HCT116 (cell line): Measurements from ENCODE around the gene PRR35. TPM values are rescaled to one million over a fixed set of nuclear protein-coding genes. Genes with fewer than 3 reads are reported as not detected.
A peak's percentile ranks its signal among the peaks of the same experiment; 100 is the strongest.

Source experiments
- ATAC-seq: fragments of 200-7000 bp; cut with Tn5 transposase; 2 replicates; pipeline ENCODE4 v1.9.1; 2020; ENCODE audit warnings: mild to moderate bottlenecking, moderate library complexity
- BruUV-seq: library from RNA; stranded (reverse); fragments of 400-500 nt; replicated peaks from 2 replicates; lab custom pipeline; 2021; lab: Mats Ljungman, UMichigan
- CTCF ChIA-PET: fragments of 300-600 bp; sonication (Branson Sonifier 250); formaldehyde crosslinking; loops from one replicate; lab custom pipeline; 2021; ENCODE audit warnings: antibody characterized with exemption; lab: Charles Lee
- POLR2A ChIA-PET: fragments of 300-600, 350-600 bp; sonication (Branson Sonifier 250); formaldehyde crosslinking; loops from one replicate; lab custom pipeline; 2021; ENCODE audit warnings: antibody characterized with exemption; lab: Charles Lee
- RAD21 ChIA-PET, 2 experiments: fragments of 300-600 bp; sonication (Branson Sonifier 250); formaldehyde crosslinking; loops; one replicate each; lab custom pipeline; 2023; ENCODE audit warnings: low total read pairs in 2 of 2; ENCODE audit not compliant: uncharacterized antibody in 2 of 2, unreplicated experiment in 2 of 2, low non-redundant PET in 1 of 2; lab: Charles Lee
- DNase-seq: peaks from one replicate; pipeline ENCODE4 v3.0.0-alpha.2; 2010; ENCODE audit warnings: low read depth, low spot score
- H2AFZ ChIP-seq: fragments of 200-600 bp; shearing (Covaris generic), sonication (generic); 2 replicates; pipeline ENCODE4 v1.6.1; 2017; ENCODE audit warnings: low read depth, mixed run types, mixed read lengths, antibody characterized with exemption, low read length; ENCODE audit not compliant: poor library complexity, severe bottlenecking
- H3K27ac ChIP-seq: 2 replicates; pipeline ENCODE4 v1.5.1; 2012; ENCODE audit warnings: low read depth, low read length
- H3K27me3 ChIP-seq: fragments of 200-600 bp; sonication (generic); 2 replicates; pipeline ENCODE4 v1.6.1; 2016; ENCODE audit warnings: mixed run types, low read length, mixed read lengths; ENCODE audit not compliant: insufficient read depth
- H3K36me3 ChIP-seq, 2 experiments: fragments of 200-500 bp in 1 of 2; fragments of 200-600 bp in 1 of 2; sonication (Bioruptor generic) in 1 of 2; sonication (generic) in 1 of 2; 2 replicates each; pipeline versions ENCODE4 v1.5.1 to v1.6.1; 2014 to 2016; ENCODE audit warnings: low read length in 2 of 2, inconsistent platforms in 1 of 2, mixed read lengths in 1 of 2, mixed run types in 1 of 2; ENCODE audit not compliant: insufficient read depth in 2 of 2, control insufficient read depth in 1 of 2
- H3K4me1 ChIP-seq, 2 experiments: fragments of 200-600 bp in 1 of 2; sonication (generic) in 1 of 2; 2 replicates each; pipeline versions ENCODE4 v1.5.1 to v1.6.1; 2012 to 2017; ENCODE audit warnings: low read length in 2 of 2, inconsistent platforms in 1 of 2, mild to moderate bottlenecking in 1 of 2, mixed read lengths in 1 of 2, mixed run types in 1 of 2, moderate library complexity in 1 of 2; ENCODE audit not compliant: insufficient read depth in 2 of 2, control insufficient read depth in 1 of 2
- H3K4me2 ChIP-seq: fragments of 200-600 bp; sonication (generic); 2 replicates; pipeline ENCODE4 v1.6.1; 2017; ENCODE audit warnings: mixed run types, low read length, mixed read lengths
- H3K4me3 ChIP-seq, 2 experiments: fragments of 200-600 bp in 1 of 2; sonication (generic) in 1 of 2; replicated peaks in 1 of 2; 2 replicates each; pipeline ENCODE4 v1.5.1; 2011 to 2016; ENCODE audit warnings: low read length in 2 of 2, control low read depth in 1 of 2, low read depth in 1 of 2, mild to moderate bottlenecking in 1 of 2, mixed read lengths in 1 of 2, mixed run types in 1 of 2
- H3K79me2 ChIP-seq: fragments of 200-600 bp; sonication (generic); 2 replicates; pipeline ENCODE4 v1.6.1; 2017; ENCODE audit warnings: mild to moderate bottlenecking, mixed run types, low read length, moderate library complexity, mixed read lengths; ENCODE audit not compliant: insufficient read depth
- H3K9ac ChIP-seq: fragments of 200-600 bp; sonication (generic); 2 replicates; pipeline ENCODE4 v1.6.1; 2016; ENCODE audit warnings: low read length, mixed read lengths
- H3K9me2 ChIP-seq: fragments of 200-600 bp; sonication (generic), shearing (Covaris generic); 2 replicates; pipeline ENCODE4 v1.6.1; 2017; ENCODE audit warnings: mixed run types, mild to moderate bottlenecking, moderate library complexity; ENCODE audit not compliant: insufficient read depth
- H3K9me3 ChIP-seq, 2 experiments: fragments of 200-500 bp in 1 of 2; fragments of 200-600 bp in 1 of 2; sonication (Bioruptor generic) in 1 of 2; sonication (generic) in 1 of 2; 2 replicates each; pipeline ENCODE4 v1.6.1; 2014 to 2017; ENCODE audit warnings: low read length in 2 of 2, mixed read lengths in 2 of 2, inconsistent platforms in 1 of 2, low read depth in 1 of 2, mild to moderate bottlenecking in 1 of 2, mixed run types in 1 of 2, moderate library complexity in 1 of 2; ENCODE audit not compliant: control insufficient read depth in 1 of 2, insufficient read depth in 1 of 2
- H4K20me1 ChIP-seq: fragments of 200-600 bp; sonication (generic), shearing (Covaris generic); 2 replicates; pipeline ENCODE4 v1.6.1; 2017; ENCODE audit warnings: mixed run types, mild to moderate bottlenecking, moderate library complexity; ENCODE audit not compliant: insufficient read depth
- CBX3 ChIP-seq: IDR thresholded peaks from 2 replicates; pipeline ENCODE4 v1.6.1; 2012; ENCODE audit warnings: low read depth
- CEBPB ChIP-seq: IDR thresholded peaks from 2 replicates; pipeline ENCODE4 v1.6.1; 2012; ENCODE audit warnings: low read depth
- EZH2phosphoT487 ChIP-seq: fragments of 200-600 bp; IDR thresholded peaks from 2 replicates; pipeline ENCODE4 v1.6.1; 2018; ENCODE audit warnings: antibody characterized with exemption, borderline replicate concordance
- JUND ChIP-seq: IDR thresholded peaks from 2 replicates; pipeline ENCODE4 v1.6.1; 2012
- POLR2A ChIP-seq: IDR thresholded peaks from 2 replicates; pipeline ENCODE4 v1.7.0; 2011; ENCODE audit warnings: borderline replicate concordance; ENCODE audit not compliant: insufficient read depth, insufficient read length; ENCODE audit errors: extremely low read depth
- POLR2AphosphoS5 ChIP-seq: IDR thresholded peaks from 2 replicates; pipeline ENCODE4 v1.6.1; 2011; ENCODE audit warnings: mild to moderate bottlenecking, low read depth, low read length, moderate library complexity
- RAD21 ChIP-seq: IDR thresholded peaks from 2 replicates; pipeline ENCODE4 v1.6.1; 2012; ENCODE audit warnings: low read depth, mild to moderate bottlenecking
- SIN3A ChIP-seq: IDR thresholded peaks from 2 replicates; pipeline ENCODE4 v1.6.1; 2012; ENCODE audit warnings: low read depth
- SP1 ChIP-seq: IDR thresholded peaks from 2 replicates; pipeline ENCODE4 v1.6.1; 2012; ENCODE audit warnings: low read depth
- SRF ChIP-seq: IDR thresholded peaks from 2 replicates; pipeline ENCODE4 v1.6.1; 2012; ENCODE audit warnings: low read depth
- YY1 ChIP-seq: IDR thresholded peaks from 2 replicates; pipeline ENCODE4 v1.6.1; 2011; ENCODE audit warnings: low read length, low read depth, moderate library complexity, mild to moderate bottlenecking; ENCODE audit not compliant: insufficient replicate concordance; ENCODE audit errors: extremely low read depth
- ZFX ChIP-seq: fragments of 450-650 bp; IDR thresholded peaks from 2 replicates; pipeline ENCODE4 v1.6.1; 2017
- intact Hi-C: fragments of 100-400 bp; cut with micrococcal nuclease; formaldehyde crosslinking; loops from 2 replicates; pipeline ENCODE4 v1.10.0; 2022
- total RNA-seq: library from RNA; stranded (reverse); gene quantifications from one replicate; pipeline ENCODE4 v1.2.1, GENCODE V29; 2021; ENCODE audit not compliant: unreplicated experiment
- TF ChIP-seq, protein P1 (sequence below): IDR thresholded peaks from 2 replicates; pipeline ENCODE4 v1.6.1; 2012
- TF ChIP-seq, protein P2 (sequence below), 3 experiments: fragments of 200-600 bp in 1 of 3; sonication (generic) in 1 of 3; IDR thresholded peaks in 2 of 3; conservative IDR thresholded peaks in 1 of 3; 2 replicates each; pipeline ENCODE4 v1.5.1; 2012 to 2017; ENCODE audit warnings: low read depth in 2 of 3, low read length in 2 of 3, antibody characterized with exemption in 1 of 3, borderline replicate concordance in 1 of 3, control low read depth in 1 of 3, mild to moderate bottlenecking in 1 of 3, mixed read lengths in 1 of 3, mixed run types in 1 of 3, moderate library complexity in 1 of 3; ENCODE audit not compliant: insufficient read depth in 1 of 3
- TF ChIP-seq, protein P3 (sequence below): IDR thresholded peaks from 2 replicates; pipeline ENCODE4 v1.6.1; 2011; ENCODE audit warnings: mild to moderate bottlenecking, low read length, moderate library complexity; ENCODE audit not compliant: insufficient replicate concordance; ENCODE audit errors: extremely low read depth

The PRR35 gene
- total RNA-seq, 1 experiment from 2014 or later = not detected

DNA sequence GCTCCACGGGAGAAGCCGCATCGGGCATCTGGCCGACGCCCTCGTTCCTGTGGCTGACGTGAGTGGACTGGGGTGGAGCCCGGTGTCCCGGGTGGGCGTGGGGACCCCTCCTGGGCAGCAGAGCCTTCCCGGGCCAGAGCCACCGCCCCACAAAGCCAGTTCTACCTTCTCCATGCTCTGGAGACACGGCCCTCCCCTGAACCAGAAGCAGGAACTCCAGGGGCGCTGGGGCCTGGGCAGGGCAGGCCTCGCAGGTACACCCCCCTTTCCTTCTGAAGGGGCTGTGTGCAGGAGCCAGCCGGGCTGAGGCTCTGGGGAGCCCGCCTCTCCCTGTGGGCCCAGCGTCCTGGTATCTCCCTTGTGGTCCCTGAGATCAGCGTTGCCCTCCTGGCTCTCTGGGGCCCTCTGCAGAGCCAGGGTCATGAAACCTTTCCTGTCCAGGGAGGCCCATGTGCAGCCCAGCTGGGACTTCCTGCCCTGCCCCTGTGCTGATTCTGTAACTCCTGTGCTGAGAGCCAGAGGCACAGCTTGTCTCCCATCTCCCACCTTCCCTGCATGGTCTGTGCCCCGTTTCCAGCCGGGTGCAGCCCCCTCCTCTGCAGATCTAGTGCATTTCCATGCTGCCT is 16.1 kb downstream of the PRR35 start (continued):
- no peak for TF ChIP-seq SIN3A
- TF ChIP-seq SP1 = no peak
- no peak for TF ChIP-seq SRF
- no peak for TF ChIP-seq CEBPB
- TF ChIP-seq, protein P1, sequence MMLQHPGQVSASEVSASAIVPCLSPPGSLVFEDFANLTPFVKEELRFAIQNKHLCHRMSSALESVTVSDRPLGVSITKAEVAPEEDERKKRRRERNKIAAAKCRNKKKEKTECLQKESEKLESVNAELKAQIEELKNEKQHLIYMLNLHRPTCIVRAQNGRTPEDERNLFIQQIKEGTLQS = no peak
- TF ChIP-seq, protein P2, sequence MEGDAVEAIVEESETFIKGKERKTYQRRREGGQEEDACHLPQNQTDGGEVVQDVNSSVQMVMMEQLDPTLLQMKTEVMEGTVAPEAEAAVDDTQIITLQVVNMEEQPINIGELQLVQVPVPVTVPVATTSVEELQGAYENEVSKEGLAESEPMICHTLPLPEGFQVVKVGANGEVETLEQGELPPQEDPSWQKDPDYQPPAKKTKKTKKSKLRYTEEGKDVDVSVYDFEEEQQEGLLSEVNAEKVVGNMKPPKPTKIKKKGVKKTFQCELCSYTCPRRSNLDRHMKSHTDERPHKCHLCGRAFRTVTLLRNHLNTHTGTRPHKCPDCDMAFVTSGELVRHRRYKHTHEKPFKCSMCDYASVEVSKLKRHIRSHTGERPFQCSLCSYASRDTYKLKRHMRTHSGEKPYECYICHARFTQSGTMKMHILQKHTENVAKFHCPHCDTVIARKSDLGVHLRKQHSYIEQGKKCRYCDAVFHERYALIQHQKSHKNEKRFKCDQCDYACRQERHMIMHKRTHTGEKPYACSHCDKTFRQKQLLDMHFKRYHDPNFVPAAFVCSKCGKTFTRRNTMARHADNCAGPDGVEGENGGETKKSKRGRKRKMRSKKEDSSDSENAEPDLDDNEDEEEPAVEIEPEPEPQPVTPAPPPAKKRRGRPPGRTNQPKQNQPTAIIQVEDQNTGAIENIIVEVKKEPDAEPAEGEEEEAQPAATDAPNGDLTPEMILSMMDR (IDR thresholded peaks at IDR 0.05 in 2 of 3, conservative IDR thresholded peaks at IDR 0.05 in 1 of 3; ENCODE audit: borderline replicate concordance in 1 of 3, insufficient read depth in 1 of 3, low read depth in 2 of 3, low read length in 2 of 3) = no peak
- no peak for TF ChIP-seq JUND
- TF ChIP-seq POLR2AphosphoS5 = no peak
- TF ChIP-seq CBX3 = no peak
- TF ChIP-seq POLR2A = no peak
- no peak for TF ChIP-seq RAD21
- TF ChIP-seq, all 23 proteins: peak for 0

DNA sequence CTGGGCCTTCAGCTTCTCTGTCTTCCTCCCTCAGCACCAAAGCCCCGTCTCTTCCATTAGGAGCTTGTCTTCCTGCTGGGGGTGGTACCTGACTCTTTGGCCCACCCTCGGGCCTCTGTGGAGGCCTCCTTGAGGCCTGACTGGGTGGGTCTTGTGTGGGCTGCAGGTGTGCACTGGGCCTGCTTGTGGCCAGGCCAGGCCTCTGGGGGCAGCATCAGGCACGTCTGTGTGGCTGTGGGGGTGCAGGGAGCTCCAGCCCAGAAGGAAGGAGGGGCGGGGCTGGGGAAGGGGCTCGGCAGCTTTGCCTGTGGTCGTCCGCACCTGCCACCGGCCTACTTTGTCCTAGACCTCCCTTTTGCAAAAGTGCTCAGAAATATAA is 16.6 kb downstream of the PRR35 start:
- no peaks in the 10 kb centered on the region for H3K79me2 ChIP-seq
- no peak overlapping the region for H3K4me3 ChIP-seq
- intact Hi-C loops = no loop called here
- TF ChIP-seq YY1 (no peak), POLR2A (no peak), JUND (no peak), EZH2phosphoT487 (no peak), ZFX (no peak)
- TF ChIP-seq, protein P3, sequence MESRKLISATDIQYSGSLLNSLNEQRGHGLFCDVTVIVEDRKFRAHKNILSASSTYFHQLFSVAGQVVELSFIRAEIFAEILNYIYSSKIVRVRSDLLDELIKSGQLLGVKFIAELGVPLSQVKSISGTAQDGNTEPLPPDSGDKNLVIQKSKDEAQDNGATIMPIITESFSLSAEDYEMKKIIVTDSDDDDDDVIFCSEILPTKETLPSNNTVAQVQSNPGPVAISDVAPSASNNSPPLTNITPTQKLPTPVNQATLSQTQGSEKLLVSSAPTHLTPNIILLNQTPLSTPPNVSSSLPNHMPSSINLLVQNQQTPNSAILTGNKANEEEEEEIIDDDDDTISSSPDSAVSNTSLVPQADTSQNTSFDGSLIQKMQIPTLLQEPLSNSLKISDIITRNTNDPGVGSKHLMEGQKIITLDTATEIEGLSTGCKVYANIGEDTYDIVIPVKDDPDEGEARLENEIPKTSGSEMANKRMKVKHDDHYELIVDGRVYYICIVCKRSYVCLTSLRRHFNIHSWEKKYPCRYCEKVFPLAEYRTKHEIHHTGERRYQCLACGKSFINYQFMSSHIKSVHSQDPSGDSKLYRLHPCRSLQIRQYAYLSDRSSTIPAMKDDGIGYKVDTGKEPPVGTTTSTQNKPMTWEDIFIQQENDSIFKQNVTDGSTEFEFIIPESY = no peak
- TF ChIP-seq, protein P2 (IDR thresholded peaks at IDR 0.05 in 2 of 3, conservative IDR thresholded peaks at IDR 0.05 in 1 of 3; ENCODE audit: borderline replicate concordance in 1 of 3, insufficient read depth in 1 of 3, low read depth in 2 of 3, low read length in 2 of 3) = peak in 1 of 3 experiments; percentile 17; a peak in 1 of 6 replicates
- H3K9me2 ChIP-seq = no peaks in the 10 kb centered on the region
- H3K36me3 ChIP-seq = no peaks in the 10 kb centered on the region
- no peak overlapping the region for H3K9ac ChIP-seq
- H3K9me3 ChIP-seq = no peaks in the 10 kb centered on the region
- H2AFZ ChIP-seq = no peak overlapping the region
- BruUV-seq = no TSS peak
- H3K27ac ChIP-seq = no peak overlapping the region
- H3K27me3 ChIP-seq = no peaks in the 10 kb centered on the region
- POLR2A ChIA-PET = no interaction called here
- H3K4me2 ChIP-seq = no peak overlapping the region
- ATAC-seq (peak; percentile 29; the same call in 1 of the 2 replicates), DNase-seq (no peak)
- no peaks in the 10 kb centered on the region for H3K4me1 ChIP-seq
- CTCF ChIA-PET = interaction anchor here (0.8 to 1.2 kb wide), 2 partner anchors 8 to 45 kb away, joined by 3 read pairs; no protein-coding TSS in a partner anchor
- RAD21 ChIA-PET = no interaction called here
- H4K20me1 ChIP-seq = no peaks in the 10 kb centered on the region
